GM21528 (cell line): Measurements from ENCODE around the gene NRG2.

ENCODE experiments used
- ATAC-seq: cut with Tn5 transposase; IDR thresholded peaks from one replicate; pipeline ENCODE4 v1.9.1; 2021; ENCODE audit warnings: mild to moderate bottlenecking, moderate library complexity; ENCODE audit not compliant: unreplicated experiment, low FRiP score

The NRG2 gene

DNA sequence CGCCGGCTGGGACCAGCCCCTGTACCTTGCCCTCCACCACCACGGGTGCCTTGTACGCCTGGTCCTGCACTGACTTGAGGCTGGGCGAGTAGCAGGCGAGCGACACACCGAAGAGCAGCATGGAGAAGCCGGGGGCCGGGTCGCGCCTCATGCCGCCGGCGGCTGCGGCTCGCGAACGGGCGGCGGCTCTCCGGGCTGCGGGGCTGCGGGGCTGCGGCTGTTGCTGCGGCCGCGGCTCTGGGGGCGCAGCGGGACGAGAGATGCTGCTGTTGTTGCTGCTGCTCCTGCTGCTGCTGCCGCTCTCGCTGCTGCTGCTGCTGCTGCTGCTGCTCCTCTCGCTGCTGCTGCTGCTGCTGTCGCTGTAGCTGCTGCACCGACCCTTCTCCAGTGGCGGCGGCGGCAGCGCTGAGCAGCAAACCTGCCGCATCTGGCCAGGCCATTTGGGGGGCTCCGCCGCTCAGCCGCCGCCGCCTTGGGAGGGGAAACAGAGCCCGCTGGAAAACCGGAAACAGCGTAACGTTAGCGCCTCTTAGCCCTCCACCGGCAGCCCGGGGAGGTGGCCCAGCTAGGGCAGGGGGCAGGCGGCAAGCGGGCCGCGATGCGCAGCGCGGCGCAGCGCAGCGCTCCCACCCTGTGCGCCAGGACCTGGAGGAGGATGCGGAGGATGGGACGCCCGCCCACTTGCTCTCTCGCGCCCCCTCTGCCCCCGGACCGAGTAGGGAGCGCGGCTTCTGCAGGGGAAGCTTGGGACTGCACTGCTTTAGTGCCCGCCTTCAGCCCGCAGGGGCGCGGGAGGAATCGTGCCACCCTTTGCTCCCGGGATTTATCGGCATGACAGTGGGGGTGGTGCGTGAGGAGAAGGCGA, at the start of gene NRG2:
Gene NRG2, minus strand, starts transcription at position 657 of the 865 bp plus-strand sequence.
- peak; percentile 76 for ATAC-seq

DNA sequence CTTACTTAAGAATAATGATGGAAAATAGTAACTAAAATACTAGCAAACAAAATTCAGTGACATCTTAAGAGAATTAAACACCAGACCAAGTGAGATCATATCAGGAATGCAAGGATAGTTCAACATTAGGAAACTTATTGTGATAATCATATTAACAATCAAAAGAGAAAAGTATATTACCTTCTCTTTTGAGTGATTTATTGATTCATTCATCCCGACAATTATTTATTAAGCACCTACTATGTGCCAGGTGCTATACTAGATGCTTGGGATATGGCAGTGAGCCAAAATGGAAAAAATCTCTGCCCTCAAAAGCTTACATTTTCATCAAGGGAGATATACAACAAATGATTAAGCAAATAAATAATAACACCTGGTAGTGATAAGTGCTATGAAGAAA, 47.2 kb upstream of the NRG2 start:
- no peak for ATAC-seq

DNA sequence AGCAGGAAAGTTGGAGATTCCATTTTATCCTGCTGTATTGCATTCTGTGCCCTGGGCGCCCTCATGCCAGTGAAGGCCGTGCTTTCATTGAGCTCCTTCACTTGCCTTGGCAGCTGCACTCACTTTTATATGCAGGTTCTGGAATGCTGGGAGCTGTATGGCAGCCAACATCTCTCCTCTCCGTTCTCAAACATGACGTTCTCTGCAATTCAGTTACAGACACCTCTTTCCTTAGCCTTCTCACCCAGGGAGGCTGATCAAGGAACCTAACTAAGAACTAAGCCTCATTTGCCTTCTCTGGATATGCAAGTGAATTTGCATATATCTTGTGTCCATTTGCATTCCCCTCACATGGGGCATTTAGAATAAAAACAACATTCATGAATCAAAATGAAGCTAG, 41.4 kb upstream of the NRG2 start:
- no peak for ATAC-seq

- no peak for ATAC-seq
Measured at GRCh38 chr5:140083650-140084049, 40.6 kb upstream of the NRG2 start.

DNA sequence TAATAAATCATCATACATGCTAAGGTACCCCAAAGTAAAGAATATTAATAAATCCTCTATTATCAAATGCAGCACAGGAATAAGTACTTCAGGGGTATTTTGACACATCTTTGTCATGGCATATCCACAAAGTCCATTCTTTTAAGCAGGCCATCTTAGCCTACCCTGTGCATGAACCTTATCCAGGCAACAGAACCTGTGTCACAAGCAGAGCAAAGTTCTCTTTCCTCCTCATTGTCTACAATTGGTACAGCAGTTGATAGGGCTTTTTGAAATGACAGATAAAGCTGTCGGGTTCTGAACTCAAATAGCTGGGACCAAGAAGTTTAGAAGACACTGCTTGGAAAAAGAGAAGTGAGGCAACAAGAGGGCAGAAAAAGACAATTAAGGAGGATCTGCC, 40.0 kb upstream of the NRG2 start:
- no peak for ATAC-seq

- no peak for ATAC-seq
Measured at GRCh38 chr5:140076788-140077187, 33.7 kb upstream of the NRG2 start.

GRCh38 chr5:140076142-140076541, 33.0 kb upstream of the NRG2 start:
- no peak for ATAC-seq

- ATAC-seq: no peak
Measured at GRCh38 chr5:140075371-140075770, 32.3 kb upstream of the NRG2 start.

- no peak for ATAC-seq
Measured at GRCh38 chr5:140073296-140073695, 30.2 kb upstream of the NRG2 start.

DNA sequence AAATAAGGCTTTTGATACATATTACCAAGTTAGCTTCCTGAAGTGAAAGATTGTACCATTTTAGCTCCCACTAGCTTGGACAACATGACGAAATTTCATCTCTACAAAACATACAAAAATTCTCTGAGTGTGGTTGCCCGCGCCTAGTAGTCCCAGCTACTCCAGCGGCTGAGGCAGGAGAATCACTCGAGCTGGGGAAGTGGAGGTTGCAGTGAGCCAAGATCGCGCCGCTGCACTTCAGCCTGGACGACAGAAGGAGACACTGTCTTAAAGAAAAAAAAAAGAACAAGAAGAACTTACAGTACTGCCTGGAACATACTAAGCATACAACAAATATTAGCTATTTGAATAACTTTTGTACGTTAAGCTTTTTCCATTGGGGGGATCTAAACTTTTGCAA, 29.7 kb upstream of the NRG2 start:
- ATAC-seq: no peak

- no peak for ATAC-seq
Measured at GRCh38 chr5:140060816-140061215, 17.7 kb upstream of the NRG2 start.

DNA sequence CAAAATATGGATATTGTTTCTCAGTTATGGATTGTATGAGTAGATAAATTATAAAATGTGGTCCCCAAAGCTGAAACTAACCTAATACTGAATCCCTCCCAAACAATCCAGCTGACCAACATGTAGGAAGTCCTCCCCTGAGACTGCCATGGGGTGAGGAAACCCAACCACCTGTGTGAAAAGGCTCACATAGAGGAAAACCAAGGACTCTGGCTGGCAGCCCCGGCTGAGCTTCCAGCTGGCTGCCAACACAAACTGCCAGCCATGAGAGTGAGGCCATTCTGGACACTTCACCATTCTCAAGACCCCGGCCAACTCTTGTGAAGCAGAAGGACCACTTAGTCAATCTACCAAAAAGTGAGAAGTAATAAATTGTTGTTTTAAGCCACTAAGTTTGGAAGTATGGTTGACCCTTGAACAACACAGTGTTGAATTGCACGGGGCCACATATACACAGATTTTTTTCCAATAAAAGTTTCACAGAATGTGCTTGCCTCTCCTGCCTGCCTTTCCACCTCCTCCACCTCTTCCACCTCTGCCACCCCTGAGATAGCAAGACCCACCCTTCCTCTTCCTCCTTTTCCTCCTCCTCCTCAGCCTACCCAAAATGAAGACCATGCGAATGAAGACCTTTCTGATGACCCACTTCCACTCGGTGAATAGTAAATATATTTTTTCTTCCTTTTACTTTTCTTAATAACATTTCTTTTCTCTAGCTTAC, 15.3 kb upstream of the NRG2 start:
- ATAC-seq: no peak

GRCh38 chr5:140056880-140057279, 13.8 kb upstream of the NRG2 start:
- ATAC-seq: no peak

DNA sequence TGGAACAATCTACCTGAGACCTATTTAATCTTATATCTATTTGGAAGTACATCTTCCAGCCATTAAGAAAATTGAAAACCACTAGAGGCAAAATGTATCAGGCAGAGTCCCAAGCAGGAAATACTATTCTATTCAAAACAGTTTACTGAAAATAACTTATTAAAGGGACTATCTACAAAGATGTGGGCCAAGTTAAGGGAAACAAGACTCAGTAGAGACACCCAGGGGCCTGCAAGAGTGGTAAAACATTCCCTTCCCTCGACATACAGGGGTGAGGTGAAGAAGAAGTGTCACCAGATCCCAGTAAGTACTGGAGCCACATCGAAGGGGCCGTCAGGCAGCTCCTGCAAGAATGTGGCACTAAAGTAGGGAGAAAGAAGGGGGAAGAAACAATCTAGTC, 12.1 kb upstream of the NRG2 start:
- no peak for ATAC-seq

- no peak for ATAC-seq
Measured at GRCh38 chr5:140054086-140054689, 11.1 kb upstream of the NRG2 start.

- no peak for ATAC-seq
Measured at GRCh38 chr5:140051950-140052349, 8.9 kb upstream of the NRG2 start.

DNA sequence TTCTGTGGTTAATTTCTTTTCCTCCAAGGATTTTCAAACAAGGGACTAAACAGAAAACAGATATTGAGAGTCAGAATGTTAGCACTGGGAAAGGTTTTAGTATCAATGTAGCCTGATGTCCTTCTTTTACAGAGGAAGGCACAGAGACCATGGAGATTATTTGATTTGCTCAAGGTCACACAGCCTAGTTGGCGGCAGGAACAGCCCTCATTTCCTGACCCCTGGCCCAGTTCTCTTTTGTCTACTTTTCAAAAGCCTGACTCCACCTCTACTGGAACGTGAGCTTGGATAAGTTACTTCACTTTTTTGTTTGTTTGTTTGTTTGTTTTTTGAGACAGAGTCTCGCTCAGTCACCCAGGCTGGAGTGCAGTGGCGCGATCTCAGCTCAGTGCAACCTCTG, 6.6 kb upstream of the NRG2 start:
- no peak for ATAC-seq

- ATAC-seq: no peak
Measured at GRCh38 chr5:140049205-140049604, 6.1 kb upstream of the NRG2 start.

- ATAC-seq: no peak
Measured at GRCh38 chr5:140044041-140044440, 942 bp upstream of the NRG2 start.

DNA sequence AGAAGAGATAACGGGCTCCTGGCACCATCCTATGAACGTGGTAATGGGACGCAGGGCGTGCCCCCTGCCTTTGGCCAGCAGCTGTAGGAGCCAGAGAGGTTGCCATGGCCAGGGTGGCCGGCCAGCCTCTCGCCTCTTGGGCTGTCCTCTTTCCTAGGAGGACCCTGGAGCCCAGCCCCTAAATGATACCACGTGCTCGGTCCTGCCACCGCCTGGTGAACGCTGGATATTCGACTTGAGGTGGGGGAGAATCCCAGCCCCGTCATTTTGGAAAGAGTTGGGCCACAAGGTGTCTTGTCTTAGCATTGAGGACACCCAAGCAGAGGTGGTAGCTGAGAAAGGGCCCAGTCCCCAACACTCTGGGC, 391 bp upstream of the NRG2 start:
- peak; percentile 30 for ATAC-seq

- ATAC-seq: no peak
Measured at GRCh38 chr5:140042393-140042642, 781 bp downstream of the NRG2 start.
